Astrocyte (in vitro differentiated cells and primary cell): ENCODE measurements around the gene HECTD3.

Source experiments
- CTCF ChIP-seq: IDR thresholded peaks from 2 replicates; pipeline ENCODE4 v1.5.1; 2011; ENCODE audit warnings: low read depth, mild to moderate bottlenecking, inconsistent platforms, low read length, moderate library complexity; ENCODE audit not compliant: insufficient read depth
- EZH2 ChIP-seq: IDR thresholded peaks from 2 replicates; pipeline ENCODE4 v1.6.1; 2012; ENCODE audit warnings: mild to moderate bottlenecking, low read length, inconsistent platforms; ENCODE audit not compliant: insufficient read depth

- no peak for TF ChIP-seq CTCF
- TF ChIP-seq EZH2: no peak
Observed at GRCh38 chr1:44999232-44999631, 11.9 kb downstream of the HECTD3 start.
